GM21367 (cell line): ENCODE measurements around the gene ROR1.
"Not testable (repeated sequence)": the region's sequence is repeated elsewhere in the genome, so short reads cannot be mapped to it uniquely, and the experiment has no call there.

ENCODE experiments used
- ATAC-seq: cut with Tn5 transposase; IDR thresholded peaks from one replicate; pipeline ENCODE4 v1.9.1; 2021; ENCODE audit not compliant: unreplicated experiment

Gene ROR1

GRCh38 chr1:63792152-63792551 lies 18.3 kb downstream of the ROR1 start:
- ATAC-seq = no peak

GRCh38 chr1:63793741-63794240 lies 20.0 kb downstream of the ROR1 start:
- no peak for ATAC-seq

DNA sequence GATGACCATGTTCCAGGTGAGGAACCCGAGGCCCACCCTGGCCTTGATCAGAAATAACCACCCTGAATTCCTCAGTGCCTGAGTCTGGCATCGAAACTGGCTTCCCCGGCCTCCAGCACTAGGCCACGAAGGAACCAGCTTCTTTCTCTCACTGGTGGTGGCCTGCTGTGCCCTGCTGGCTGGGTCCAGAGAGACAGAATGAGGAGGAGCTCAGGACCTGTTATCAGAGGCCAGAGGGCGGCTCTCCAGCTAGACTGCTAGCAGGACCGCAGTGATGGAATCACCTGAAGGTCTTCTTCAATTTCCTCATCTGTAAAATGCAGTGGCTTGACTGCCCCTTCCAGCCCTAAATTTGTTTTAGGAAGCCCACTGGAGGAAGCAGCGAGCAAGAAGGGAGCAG lies 20.5 kb downstream of the ROR1 start:
- no peak for ATAC-seq

DNA sequence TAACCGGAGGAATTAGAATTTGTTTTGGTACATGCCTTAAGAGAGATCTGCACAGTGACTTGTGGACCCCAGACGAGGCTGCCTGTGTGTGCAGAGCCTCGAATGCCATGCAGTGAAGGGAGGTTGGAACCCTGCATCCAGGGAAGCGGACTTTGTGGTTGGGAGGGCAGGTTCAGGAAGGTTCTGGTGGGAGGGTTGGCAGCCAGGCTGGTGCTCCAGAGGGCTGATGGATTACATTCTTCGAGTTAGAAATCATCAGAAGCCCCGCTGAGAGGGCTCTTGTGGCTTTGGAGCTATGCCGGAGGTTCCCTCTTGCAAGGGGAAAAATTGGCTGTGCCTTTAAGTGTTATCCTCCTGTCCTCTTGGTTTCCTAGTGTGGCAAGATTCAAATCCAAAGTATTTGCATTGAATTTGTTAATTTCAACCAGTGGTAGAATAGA lies 21.1 kb downstream of the ROR1 start:
- no peak for ATAC-seq

DNA sequence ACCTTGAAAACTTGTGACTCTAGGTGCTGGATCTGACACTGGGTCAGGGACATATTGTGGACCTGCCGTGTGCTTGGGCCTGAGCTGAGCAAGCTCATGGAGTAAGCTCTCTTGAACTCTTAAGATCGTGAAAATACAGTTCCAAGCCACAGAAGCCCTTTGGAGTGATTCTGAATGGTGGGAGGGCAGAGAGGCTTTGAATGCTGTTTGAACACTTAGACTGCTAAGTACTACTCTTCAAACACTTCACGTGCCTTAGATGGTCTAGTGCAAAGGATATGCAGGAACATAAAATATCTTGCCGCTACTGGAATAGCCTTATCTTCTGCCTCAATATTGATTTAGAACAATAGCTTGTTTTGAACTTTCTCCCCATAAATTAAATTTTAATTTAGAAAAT lies 21.6 kb downstream of the ROR1 start:
- no peak for ATAC-seq

- ATAC-seq = no peak
These were observed 23.4 kb downstream of the ROR1 start for GRCh38 chr1:63797056-63797726.

- ATAC-seq = no peak
These were observed 24.5 kb downstream of the ROR1 start for GRCh38 chr1:63798284-63798683.

DNA sequence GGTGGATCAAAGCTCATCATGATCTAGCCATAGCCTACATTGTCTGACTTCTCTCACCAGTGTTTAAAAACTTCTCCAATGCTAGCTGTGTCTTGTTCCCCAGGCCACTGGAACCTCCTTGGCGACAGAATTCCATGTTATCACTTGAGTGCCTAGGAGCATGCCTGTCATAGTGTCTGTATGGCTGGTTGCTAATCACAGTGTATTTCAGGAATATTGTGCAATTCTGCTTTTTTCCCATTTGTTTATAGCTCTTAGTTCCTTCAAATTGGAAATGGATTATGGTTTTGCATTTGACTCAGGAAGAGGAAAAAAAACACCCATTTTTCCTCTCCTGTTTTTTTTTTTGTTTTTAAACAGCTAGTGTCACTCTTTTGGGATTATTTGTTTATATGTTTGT lies 25.5 kb downstream of the ROR1 start:
- ATAC-seq = no peak

- no peak for ATAC-seq
These were observed 26.0 kb downstream of the ROR1 start for GRCh38 chr1:63799820-63800219.

DNA sequence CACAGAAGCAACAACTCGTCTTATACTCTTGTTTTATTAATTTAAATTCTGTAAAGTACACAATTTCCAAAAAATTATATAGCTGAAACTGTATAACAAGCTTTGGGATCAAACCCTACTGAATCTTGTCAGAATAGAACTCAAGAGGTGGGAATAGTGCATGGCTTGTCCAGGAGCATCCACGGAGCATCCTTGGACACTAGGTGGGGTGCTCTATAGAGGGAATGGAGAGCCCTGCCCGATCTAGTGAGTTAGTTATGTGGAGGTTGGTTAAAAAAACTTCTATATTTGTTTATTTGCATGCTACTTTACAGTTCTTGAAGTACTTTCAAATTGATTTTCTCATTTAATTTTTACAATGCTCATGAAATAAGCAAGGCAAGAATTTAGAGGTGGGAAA lies 28.3 kb downstream of the ROR1 start:
- no peak for ATAC-seq

GRCh38 chr1:63804829-63805484 lies 31.1 kb downstream of the ROR1 start:
- no peak for ATAC-seq

GRCh38 chr1:63807046-63807445 lies 33.2 kb downstream of the ROR1 start:
- ATAC-seq = no peak

DNA sequence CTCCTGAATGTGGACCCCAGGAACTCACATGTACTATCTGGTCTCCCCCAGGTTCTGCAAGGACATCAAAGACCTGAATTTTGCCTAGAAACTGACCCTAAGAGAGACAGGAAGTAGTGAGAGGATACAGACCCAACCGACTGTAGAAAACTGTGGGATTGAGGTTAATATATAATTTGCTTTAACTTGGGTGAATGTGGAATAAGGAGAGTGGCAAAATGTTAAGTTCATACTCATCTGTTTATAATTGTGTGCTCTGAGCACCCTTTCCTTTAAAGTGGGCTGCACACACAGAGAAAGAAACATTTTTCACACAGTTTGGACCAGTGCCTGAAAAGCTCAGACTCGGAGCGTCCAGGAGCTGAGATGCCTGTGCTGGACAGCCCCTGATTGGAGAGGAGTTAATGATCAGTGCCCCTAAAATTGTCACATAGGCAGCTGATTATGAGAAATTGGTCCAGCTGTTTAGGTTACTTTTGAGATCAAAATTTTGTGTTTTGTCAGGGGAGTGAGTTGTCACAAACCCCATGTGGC lies 37.2 kb downstream of the ROR1 start:
- ATAC-seq = no peak

DNA sequence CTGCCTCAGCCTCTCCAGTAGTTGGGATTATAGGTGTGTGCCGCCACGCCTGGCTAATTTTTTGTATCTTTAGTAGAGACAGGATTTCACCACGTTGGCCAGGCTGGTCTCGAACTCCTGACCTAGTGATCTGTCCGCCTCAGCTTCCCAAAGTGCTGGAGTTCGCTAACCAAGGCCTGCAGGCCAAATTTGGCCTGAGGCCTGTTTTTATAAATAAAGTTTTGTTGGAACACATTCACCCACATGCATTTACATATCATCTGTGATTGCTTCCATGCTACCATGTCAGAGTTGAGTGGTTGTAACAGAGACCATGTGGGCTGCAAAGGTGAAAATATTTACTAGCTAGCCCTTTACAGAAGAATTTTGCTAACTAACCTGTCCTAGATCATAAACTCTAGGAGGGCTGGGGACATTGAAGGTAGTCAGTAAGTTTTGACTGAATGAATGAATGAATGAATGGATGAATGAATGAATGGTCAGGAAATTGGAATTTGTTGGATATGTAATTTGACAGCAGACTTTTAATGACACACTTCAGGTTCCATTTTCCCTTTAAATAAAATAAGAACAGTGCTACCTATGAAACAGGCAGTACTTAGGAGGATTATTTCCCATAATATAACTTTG lies 38.4 kb downstream of the ROR1 start:
- ATAC-seq = no peak

DNA sequence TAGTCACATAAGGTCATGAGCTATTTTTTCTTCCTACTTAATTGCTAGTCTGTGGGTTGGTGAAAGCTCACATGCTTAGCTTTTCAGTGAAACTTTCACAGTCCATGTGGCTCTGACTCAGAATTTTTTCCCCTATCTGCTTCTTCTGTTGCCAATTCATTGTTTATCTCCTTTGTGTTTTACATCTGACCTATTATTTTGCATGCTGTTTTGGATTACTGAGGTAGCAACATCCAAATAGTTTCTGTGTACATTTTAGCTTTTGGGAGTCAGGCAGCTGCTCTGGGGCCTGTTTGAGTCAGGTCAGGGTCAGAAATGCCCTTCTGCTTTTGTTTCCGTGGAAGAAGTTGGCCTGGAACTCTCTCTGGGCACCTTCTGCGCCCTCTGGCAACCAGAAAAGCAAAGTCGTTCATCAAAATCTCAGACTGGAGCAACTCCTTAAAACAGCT lies 40.0 kb downstream of the ROR1 start:
- no peak for ATAC-seq

DNA sequence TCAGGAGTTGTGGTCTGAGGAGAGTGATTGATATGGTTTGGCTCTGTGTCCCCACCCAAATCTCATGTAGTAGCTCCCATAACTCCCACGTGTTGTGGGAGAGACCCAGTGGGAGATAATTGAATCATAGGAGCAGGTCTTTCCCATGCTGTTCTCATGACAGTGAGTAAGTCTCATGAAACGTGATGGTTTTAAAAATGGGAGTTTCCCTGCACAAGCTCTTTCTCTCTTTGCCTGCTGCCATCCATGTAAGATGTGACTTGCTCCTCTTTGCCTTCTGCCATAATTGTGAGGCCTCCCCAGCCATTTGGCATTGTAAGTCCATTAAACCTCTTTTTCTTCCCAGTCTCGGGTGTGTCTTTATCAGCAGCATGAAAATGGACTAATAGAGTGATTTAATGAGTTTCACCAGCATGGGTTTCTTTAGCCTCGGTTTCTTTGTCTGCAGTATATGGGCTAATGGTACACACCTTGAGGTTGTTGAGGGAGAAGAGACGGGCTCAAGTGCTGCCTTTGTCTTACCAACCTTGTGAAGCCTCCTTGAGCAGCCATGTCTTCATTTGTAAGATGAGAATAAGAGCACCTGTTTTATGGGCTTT lies 42.5 kb downstream of the ROR1 start:
- ATAC-seq = not testable (repeated sequence)

- no peak for ATAC-seq
These were observed 43.4 kb downstream of the ROR1 start for GRCh38 chr1:63817152-63817667.

- ATAC-seq = no peak
These were observed 43.9 kb downstream of the ROR1 start for GRCh38 chr1:63817700-63818099.

GRCh38 chr1:63818567-63819325 lies 44.9 kb downstream of the ROR1 start:
- ATAC-seq = no peak

- ATAC-seq = no peak
These were observed 46.0 kb downstream of the ROR1 start for GRCh38 chr1:63819795-63820194.
